ENCODE data around the gene CCR5AS. TPM values are rescaled to one million over a fixed set of nuclear protein-coding genes. Genes with fewer than 3 reads are reported as not detected.

The CCR5AS gene

GRCh38 chr3:46316206-46316605, 90.7 kb downstream of the CCR5AS start:
- no peak overlapping the region for H3K27ac ChIP-seq (ENCODE audit: low read length)
- no peaks in the 10 kb centered on the region for H3K36me3 ChIP-seq (ENCODE audit: control insufficient read depth, insufficient read depth, low read length)
- no peaks in the 10 kb centered on the region for H3K27me3 ChIP-seq (ENCODE audit: control insufficient read depth, insufficient read depth, low read length)
- DNase-seq, result no peak
- H3K9me3 ChIP-seq (replicated peaks; ENCODE audit: control insufficient read depth, low read depth, low read length), result no peaks in the 10 kb centered on the region
- H3K4me1 ChIP-seq (ENCODE audit: control insufficient read depth, insufficient read depth, low read length), result no peaks in the 10 kb centered on the region
- no peak overlapping the region for H3K4me3 ChIP-seq (ENCODE audit: low read length)

GRCh38 chr3:46314517-46314916, 92.3 kb downstream of the CCR5AS start:
- Histone ChIP-seq H3K4me3 (ENCODE audit: low read length) (no peak overlapping the region), H3K27me3 (ENCODE audit: control insufficient read depth, insufficient read depth, low read length) (no peaks in the 10 kb centered on the region), H3K9me3 (replicated peaks; ENCODE audit: control insufficient read depth, low read depth, low read length) (no peaks in the 10 kb centered on the region), H3K36me3 (ENCODE audit: control insufficient read depth, insufficient read depth, low read length) (no peaks in the 10 kb centered on the region), H3K4me1 (ENCODE audit: control insufficient read depth, insufficient read depth, low read length) (no peaks in the 10 kb centered on the region), H3K27ac (ENCODE audit: low read length) (no peak overlapping the region)
- DNase-seq, result no peak

Other genes starting within 250 kb of the CCR5AS start
- 3.1 TPM for gene CCR1, start 198.8 kb downstream of the CCR5AS start, total RNA-seq
- 1 to 10 TPM; 2.1 to 4.8 (median 3.6) TPM for gene CCR1, start 198.8 kb downstream of the CCR5AS start, polyA plus RNA-seq (ENCODE audit: insufficient read depth in 1 of 8, insufficient read length in 8 of 8, low replicate concordance in 1 of 8)
- gene CCR3, start 164.6 kb downstream of the CCR5AS start, total RNA-seq, result not detected
- not detected for gene CCR3, start 164.6 kb downstream of the CCR5AS start, polyA plus RNA-seq (ENCODE audit: insufficient read depth in 1 of 8, insufficient read length in 8 of 8, low replicate concordance in 1 of 8)
- 0.98 TPM for gene CCR2, start 53.0 kb downstream of the CCR5AS start, total RNA-seq
- gene CCR2, start 53.0 kb downstream of the CCR5AS start, polyA plus RNA-seq (ENCODE audit: insufficient read depth in 1 of 8, insufficient read length in 8 of 8, low replicate concordance in 1 of 8), result 1 to 10 TPM in 3 of 8 donors, under 1 TPM in 5; 0.35 to 1.7 (median 0.76) TPM
- 0.13 TPM for gene CCR5, start 36.1 kb downstream of the CCR5AS start, total RNA-seq
- gene CCR5, start 36.1 kb downstream of the CCR5AS start, polyA plus RNA-seq (ENCODE audit: insufficient read depth in 1 of 8, insufficient read length in 8 of 8, low replicate concordance in 1 of 8), result under 1 TPM; 0.29 to 0.52 (median 0.39) TPM
- 0.53 TPM for gene CCRL2, start 193 bp upstream of the CCR5AS start, total RNA-seq
- gene CCRL2, start 193 bp upstream of the CCR5AS start, polyA plus RNA-seq (ENCODE audit: insufficient read depth in 1 of 8, insufficient read length in 8 of 8, low replicate concordance in 1 of 8), result 1 to 10 TPM in 1 of 8 donors, under 1 TPM in 7; 0.36 to 1.4 (median 0.59) TPM
- gene LTF, start 57.8 kb upstream of the CCR5AS start, total RNA-seq, result 1.3 TPM
- 1 to 10 TPM; 2.0 to 6.6 (median 3.6) TPM for gene LTF, start 57.8 kb upstream of the CCR5AS start, polyA plus RNA-seq (ENCODE audit: insufficient read depth in 1 of 8, insufficient read length in 8 of 8, low replicate concordance in 1 of 8)
- gene RTP3, start 90.9 kb upstream of the CCR5AS start, total RNA-seq, result 0.04 TPM
- under 1 TPM in 1 of 8 donors, not detected in 7; 0.09 TPM for gene RTP3, start 90.9 kb upstream of the CCR5AS start, polyA plus RNA-seq (ENCODE audit: insufficient read depth in 1 of 8, insufficient read length in 8 of 8, low replicate concordance in 1 of 8)
- gene LRRC2, start 159.2 kb upstream of the CCR5AS start, total RNA-seq, result 4.1 TPM
- gene LRRC2, start 159.2 kb upstream of the CCR5AS start, polyA plus RNA-seq (ENCODE audit: insufficient read depth in 1 of 8, insufficient read length in 8 of 8, low replicate concordance in 1 of 8), result 1 to 10 TPM; 1.1 to 4.1 (median 2.6) TPM
- 0.27 TPM for gene FAM240A, start 205.5 kb upstream of the CCR5AS start, total RNA-seq
- gene FAM240A, start 205.5 kb upstream of the CCR5AS start, polyA plus RNA-seq (ENCODE audit: insufficient read depth in 1 of 8, insufficient read length in 8 of 8, low replicate concordance in 1 of 8), result under 1 TPM in 7 of 8 donors, not detected in 1; 0.19 to 0.63 (median 0.24) TPM

Measured in muscle of leg (tissue), 10 donors.